K562 (cell line): ENCODE results near the gene C3. TPM values are rescaled to one million over a fixed set of nuclear protein-coding genes. Genes with fewer than 3 reads are reported as not detected.
A peak's percentile ranks its signal among the peaks of the same experiment; 100 is the strongest.

ENCODE experiments used
- BCL6 ChIP-seq: fragments of 250-450 bp; sonication (Bioruptor Pico); IDR thresholded peaks from 2 replicates; pipeline ENCODE4 v1.4.0; 2020
- CBFB ChIP-seq: sonication (generic); formaldehyde crosslinking; IDR thresholded peaks from 2 replicates; pipeline ENCODE4 v1.4.0; 2020; ENCODE audit warnings: mild to moderate bottlenecking, missing genetic modification reagents
- CREB3L1 ChIP-seq: fragments of 450-650 bp; IDR thresholded peaks from 2 replicates; pipeline ENCODE4 v1.6.1; 2014; ENCODE audit warnings: low read depth, mild to moderate bottlenecking, moderate library complexity, borderline replicate concordance
- HNRNPL ChIP-seq: fragments of 200-400 bp; formaldehyde crosslinking; IDR thresholded peaks from 2 replicates; pipeline ENCODE4 v1.6.1; 2017; ENCODE audit warnings: low read depth, mild to moderate bottlenecking, low read length
- HNRNPUL1 ChIP-seq: fragments of 200-400 bp; formaldehyde crosslinking; IDR thresholded peaks from 2 replicates; pipeline ENCODE4 v1.6.1; 2017; ENCODE audit warnings: low read length
- IRF9 ChIP-seq: fragments of 450-650 bp; IDR thresholded peaks from 2 replicates; pipeline ENCODE4 v1.6.1; 2016; ENCODE audit warnings: missing biosample characterization, missing genetic modification characterization
- MEIS2 ChIP-seq: fragments of 450-650 bp; IDR thresholded peaks from 2 replicates; pipeline ENCODE4 v1.6.1; 2014; ENCODE audit warnings: mild to moderate bottlenecking; ENCODE audit not compliant: partially characterized antibody
- NBN ChIP-seq: fragments of 450-650 bp; IDR thresholded peaks from 2 replicates; pipeline ENCODE4 v1.6.1; 2016; ENCODE audit warnings: low read depth, mild to moderate bottlenecking
- PHB ChIP-seq: fragments of 250-450 bp; sonication (Bioruptor Pico); IDR thresholded peaks from 2 replicates; pipeline ENCODE4 v1.5.0; 2021
- POLR2B ChIP-seq: fragments of 450-650 bp; IDR thresholded peaks from 2 replicates; pipeline ENCODE4 v1.6.1; 2018; ENCODE audit warnings: low read depth; ENCODE audit not compliant: partially characterized antibody
- RAD51 ChIP-seq: fragments of 450-650 bp; IDR thresholded peaks from 2 replicates; pipeline ENCODE4 v1.7.1; 2016; ENCODE audit warnings: low read depth, mild to moderate bottlenecking, borderline replicate concordance
- RCOR1 ChIP-seq, 2 experiments: IDR thresholded peaks; 2 replicates each; pipeline ENCODE4 v1.6.1; 2012; ENCODE audit warnings: low read depth in 2 of 2, low read length in 2 of 2, borderline replicate concordance in 1 of 2, improper control_type of control experiment in 1 of 2
- RUNX1 ChIP-seq: sonication (generic); IDR thresholded peaks from 2 replicates; pipeline ENCODE4 v1.6.1; 2016; ENCODE audit warnings: antibody characterized with exemption, low read depth
- SIN3B ChIP-seq: fragments of 450-650 bp; IDR thresholded peaks from 2 replicates; pipeline ENCODE4 v1.6.1; 2017; ENCODE audit warnings: low read depth, mild to moderate bottlenecking, moderate library complexity
- SMARCB1 ChIP-seq: IDR thresholded peaks from 2 replicates; pipeline ENCODE4 v1.6.1; 2011; ENCODE audit warnings: improper control_type of control experiment, low read depth; ENCODE audit not compliant: insufficient read length
- TBP ChIP-seq: optimal IDR thresholded peaks from 2 replicates; pipeline ENCODE3; 2011; ENCODE audit warnings: low read depth, low read length, improper control_type of control experiment
- ZNF586 ChIP-seq: fragments of 450-650 bp; formaldehyde crosslinking; conservative IDR thresholded peaks from 2 replicates; pipeline ENCODE4 v1.4.0; 2020; ENCODE audit warnings: mild to moderate bottlenecking, moderate library complexity
- polyA plus RNA-seq, 8 experiments: library from polyadenylated mRNA; depleted of rRNA in 4 of 8; stranded (reverse) in 5 of 8; unstranded in 3 of 8; fragments of >200 nt; fragmentation: Nextera tagmentation in 2 of 8; fragmentation: Illumina TruSeq in 1 of 8; extraction: Ambion mirVana in 2 of 8; extraction: Trizol in 1 of 8; gene quantifications; 2 replicates each; pipeline versions ENCODE4 v1.2.1 to v1.2.3, GENCODE V29; 2011 to 2014; ENCODE audit warnings: inconsistent platforms in 1 of 8, missing spikeins in 1 of 8
- total RNA-seq, 7 experiments: library from RNA; depleted of rRNA in 6 of 7; stranded (reverse); fragments of >200 nt in 6 of 7; fragmentation: Illumina TruSeq in 2 of 7; extraction: Trizol in 2 of 7; gene quantifications; 2 replicates each; pipeline versions ENCODE4 v1.2.1 to v1.2.3, GENCODE V29; 2011 to 2021; ENCODE audit warnings: low replicate concordance in 1 of 7
- TF ChIP-seq, protein P1 (sequence below), 2 experiments: fragments of 450-650 bp; formaldehyde crosslinking in 1 of 2; IDR thresholded peaks; 2 replicates each; pipeline versions ENCODE4 v1.4.0 to v1.6.1; 2014 to 2020; ENCODE audit warnings: mild to moderate bottlenecking in 2 of 2, borderline replicate concordance in 1 of 2, low read depth in 1 of 2

C3 gene
- total and polyA plus RNA-seq, 9 of the 15 experiments (the other 6 are each of a cell fraction or from before 2014, with no cell fraction given) = 0.59 to 10.6 (median 2.2) TPM

- TF ChIP-seq BCL6 (no peak), RAD51 (no peak), SIN3B (no peak), HNRNPUL1 (no peak), POLR2B (peak; percentile 42), HNRNPL (no peak), ZNF586 (no peak), PHB (CRISPR knock-in tag) (no peak), CBFB (CRISPR knock-in tag) (no peak), RCOR1 (IDR thresholded peaks at IDR 0.05; ENCODE audit: borderline replicate concordance in 1 of 2, low read depth in 2 of 2, low read length in 2 of 2) (peak in 1 of 2 experiments; percentile 58; a peak in 1 of 4 replicates), CREB3L1 (no peak), TBP (peak; percentile 57), IRF9 (no peak), RUNX1 (no peak), MEIS2 (no peak), SMARCB1 (no peak), NBN (no peak)
- TF ChIP-seq, protein P1, sequence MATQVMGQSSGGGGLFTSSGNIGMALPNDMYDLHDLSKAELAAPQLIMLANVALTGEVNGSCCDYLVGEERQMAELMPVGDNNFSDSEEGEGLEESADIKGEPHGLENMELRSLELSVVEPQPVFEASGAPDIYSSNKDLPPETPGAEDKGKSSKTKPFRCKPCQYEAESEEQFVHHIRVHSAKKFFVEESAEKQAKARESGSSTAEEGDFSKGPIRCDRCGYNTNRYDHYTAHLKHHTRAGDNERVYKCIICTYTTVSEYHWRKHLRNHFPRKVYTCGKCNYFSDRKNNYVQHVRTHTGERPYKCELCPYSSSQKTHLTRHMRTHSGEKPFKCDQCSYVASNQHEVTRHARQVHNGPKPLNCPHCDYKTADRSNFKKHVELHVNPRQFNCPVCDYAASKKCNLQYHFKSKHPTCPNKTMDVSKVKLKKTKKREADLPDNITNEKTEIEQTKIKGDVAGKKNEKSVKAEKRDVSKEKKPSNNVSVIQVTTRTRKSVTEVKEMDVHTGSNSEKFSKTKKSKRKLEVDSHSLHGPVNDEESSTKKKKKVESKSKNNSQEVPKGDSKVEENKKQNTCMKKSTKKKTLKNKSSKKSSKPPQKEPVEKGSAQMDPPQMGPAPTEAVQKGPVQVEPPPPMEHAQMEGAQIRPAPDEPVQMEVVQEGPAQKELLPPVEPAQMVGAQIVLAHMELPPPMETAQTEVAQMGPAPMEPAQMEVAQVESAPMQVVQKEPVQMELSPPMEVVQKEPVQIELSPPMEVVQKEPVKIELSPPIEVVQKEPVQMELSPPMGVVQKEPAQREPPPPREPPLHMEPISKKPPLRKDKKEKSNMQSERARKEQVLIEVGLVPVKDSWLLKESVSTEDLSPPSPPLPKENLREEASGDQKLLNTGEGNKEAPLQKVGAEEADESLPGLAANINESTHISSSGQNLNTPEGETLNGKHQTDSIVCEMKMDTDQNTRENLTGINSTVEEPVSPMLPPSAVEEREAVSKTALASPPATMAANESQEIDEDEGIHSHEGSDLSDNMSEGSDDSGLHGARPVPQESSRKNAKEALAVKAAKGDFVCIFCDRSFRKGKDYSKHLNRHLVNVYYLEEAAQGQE (IDR thresholded peaks at IDR 0.05; ENCODE audit: borderline replicate concordance) = no peak
- TF ChIP-seq, protein P1 (CRISPR knock-in tag; IDR thresholded peaks at IDR 0.05; ENCODE audit: low read depth) = no peak
Measured at GRCh38 chr19:6767357-6768235, 47.1 kb upstream of the C3 start, which contains the start of gene SH2D3A (continued).
